SK-N-SH (cell line): Measurements from ENCODE around the gene CEP131. TPM values are rescaled to one million over a fixed set of nuclear protein-coding genes. Genes with fewer than 3 reads are reported as not detected.
"Not testable (repeated sequence)": the region's sequence is repeated elsewhere in the genome, so short reads cannot be mapped to it uniquely, and the experiment has no call there.

Source experiments
- CTCF ChIA-PET: fragments of 300-600, 350-600 bp; formaldehyde crosslinking; extraction: SDS; loops from one replicate; lab custom pipeline; 2021; lab: Yijun Ruan, JAX
- POLR2A ChIA-PET: fragments of 350-600 bp; sonication (Branson Sonifier 250); formaldehyde crosslinking; extraction: SDS; loops from one replicate; lab custom pipeline; 2020; ENCODE audit warnings: antibody characterized with exemption, inconsistent platforms; lab: Yijun Ruan, JAX
- DNase-seq: peaks from one replicate; pipeline ENCODE4 v3.0.0; 2012
- H2AFZ ChIP-seq: fragments of 200-600 bp; sonication (generic); 2 replicates; pipeline ENCODE4 v1.8.1; 2016; ENCODE audit warnings: antibody characterized with exemption, mild to moderate bottlenecking, low read depth
- H3F3A ChIP-seq: fragments of 200-600 bp; sonication (generic); replicated peaks from 2 replicates; pipeline ENCODE3; 2016; ENCODE audit warnings: antibody characterized with exemption, mild to moderate bottlenecking; ENCODE audit not compliant: insufficient read depth
- H3K27ac ChIP-seq, 2 experiments: fragments of 200-500 bp in 1 of 2; fragments of 200-600 bp in 1 of 2; sonication (Bioruptor generic) in 1 of 2; sonication (generic), shearing (Covaris generic) in 1 of 2; 2 replicates each; pipeline versions ENCODE4 v1.5.1 to v1.6.1; 2014 to 2016; ENCODE audit warnings: low read depth in 2 of 2, inconsistent platforms in 1 of 2, low read length in 1 of 2, mild to moderate bottlenecking in 1 of 2, mixed read lengths in 1 of 2
- H3K27me3 ChIP-seq: fragments of 200-600 bp; sonication (generic), shearing (Covaris generic); 2 replicates; pipeline ENCODE4 v1.6.1; 2016; ENCODE audit warnings: mixed run types; ENCODE audit not compliant: insufficient read depth
- H3K36me3 ChIP-seq, 2 experiments: fragments of 200-500 bp in 1 of 2; fragments of 200-600 bp in 1 of 2; sonication (Bioruptor generic) in 1 of 2; sonication (generic) in 1 of 2; replicated peaks in 1 of 2; 2 replicates each; pipeline versions ENCODE3 to v1.5.1; 2014 to 2016; ENCODE audit warnings: low read length in 1 of 2, mild to moderate bottlenecking in 1 of 2; ENCODE audit not compliant: insufficient read depth in 2 of 2, control insufficient read depth in 1 of 2
- H3K4me1 ChIP-seq, 2 experiments: fragments of 200-500 bp in 1 of 2; fragments of 200-600 bp in 1 of 2; sonication (Bioruptor generic) in 1 of 2; sonication (generic), shearing (Covaris generic) in 1 of 2; 2 replicates each; pipeline versions ENCODE4 v1.5.1 to v1.6.1; 2014 to 2016; ENCODE audit warnings: low read depth in 1 of 2, low read length in 1 of 2, mixed run types in 1 of 2; ENCODE audit not compliant: insufficient read depth in 2 of 2, control insufficient read depth in 1 of 2
- H3K4me2 ChIP-seq: fragments of 200-600 bp; sonication (generic), shearing (Covaris generic); 2 replicates; pipeline ENCODE4 v1.6.1; 2017; ENCODE audit warnings: mixed run types
- H3K4me3 ChIP-seq, 2 experiments: fragments of 200-500 bp in 1 of 2; fragments of 200-600 bp in 1 of 2; sonication (Bioruptor generic) in 1 of 2; sonication (generic), shearing (Covaris generic) in 1 of 2; 2 replicates each; pipeline versions ENCODE4 v1.5.1 to v1.8.1; 2014 to 2016; ENCODE audit warnings: low read depth in 2 of 2, inconsistent platforms in 1 of 2, low read length in 1 of 2, mild to moderate bottlenecking in 1 of 2, mixed read lengths in 1 of 2, moderate library complexity in 1 of 2
- H3K79me2 ChIP-seq: fragments of 200-600 bp; sonication (generic); 2 replicates; pipeline ENCODE4 v1.8.1; 2017; ENCODE audit warnings: mild to moderate bottlenecking; ENCODE audit not compliant: insufficient read depth
- H3K9ac ChIP-seq: fragments of 200-600 bp; sonication (generic); 2 replicates; pipeline ENCODE4 v1.6.1; 2017; ENCODE audit warnings: mixed run types
- H3K9me2 ChIP-seq: fragments of 200-600 bp; sonication (generic); 2 replicates; pipeline ENCODE4 v1.6.1; 2017; ENCODE audit warnings: mixed run types
- H3K9me3 ChIP-seq: fragments of 200-600 bp; sonication (generic); 2 replicates; pipeline ENCODE4 v1.6.1; 2017; ENCODE audit warnings: mixed run types, mild to moderate bottlenecking, moderate library complexity
- H4K20me1 ChIP-seq: fragments of 200-600 bp; sonication (generic); 2 replicates; pipeline ENCODE4 v1.6.1; 2017; ENCODE audit warnings: mild to moderate bottlenecking, mixed run types; ENCODE audit not compliant: insufficient read depth
- ELF1 ChIP-seq: IDR thresholded peaks from 2 replicates; pipeline ENCODE4 v1.4.0; 2012
- EP300 ChIP-seq, 2 experiments: IDR thresholded peaks; 2 replicates each; pipeline versions ENCODE4 v1.4.0 to v1.6.1; 2012; ENCODE audit warnings: borderline replicate concordance in 1 of 2, low read depth in 1 of 2, low read length in 1 of 2
- EZH2phosphoT487 ChIP-seq: fragments of 200-600 bp; sonication (generic); IDR thresholded peaks from 2 replicates; pipeline ENCODE4 v1.6.1; 2017; ENCODE audit warnings: low read depth, mixed run types, mild to moderate bottlenecking, antibody characterized with exemption, moderate library complexity, borderline replicate concordance
- FOSL2 ChIP-seq: IDR thresholded peaks from 2 replicates; pipeline ENCODE4 v1.4.0; 2012; ENCODE audit warnings: low read depth, mild to moderate bottlenecking, moderate library complexity, borderline replicate concordance
- GATA2 ChIP-seq: sonication (generic); formaldehyde crosslinking; IDR thresholded peaks from 2 replicates; pipeline ENCODE4 v1.5.0; 2020; ENCODE audit warnings: mild to moderate bottlenecking, missing genetic modification reagents
- JUND ChIP-seq: IDR thresholded peaks from 2 replicates; pipeline ENCODE4 v1.4.0; 2012
- MXI1 ChIP-seq: IDR thresholded peaks from 2 replicates; pipeline ENCODE4 v1.6.1; 2012; ENCODE audit warnings: mild to moderate bottlenecking, low read depth, low read length, improper control_type of control experiment
- POLR2AphosphoS5 ChIP-seq: IDR thresholded peaks from 2 replicates; pipeline ENCODE4 v1.6.1; 2012; ENCODE audit warnings: low read depth, low read length
- RCOR1 ChIP-seq: fragments of 150-350 bp; IDR thresholded peaks from 2 replicates; pipeline ENCODE4 v1.6.1; 2017; ENCODE audit warnings: antibody characterized with exemption, low read length
- RFX5 ChIP-seq: IDR thresholded peaks from 2 replicates; pipeline ENCODE4 v1.6.1; 2012; ENCODE audit warnings: mild to moderate bottlenecking, improper control_type of control experiment, low read length
- RXRA ChIP-seq: IDR thresholded peaks from 2 replicates; pipeline ENCODE4 v1.4.0; 2012; ENCODE audit warnings: low read depth, mild to moderate bottlenecking, borderline replicate concordance
- SMC3 ChIP-seq: IDR thresholded peaks from 2 replicates; pipeline ENCODE4 v1.6.1; 2012; ENCODE audit warnings: low read depth, low read length, improper control_type of control experiment
- TCF12 ChIP-seq: IDR thresholded peaks from 2 replicates; pipeline ENCODE4 v1.4.0; 2012
- TEAD4 ChIP-seq: IDR thresholded peaks from 2 replicates; pipeline ENCODE4 v1.4.0; 2012; ENCODE audit warnings: mild to moderate bottlenecking, borderline replicate concordance; ENCODE audit not compliant: insufficient read depth
- USF1 ChIP-seq: IDR thresholded peaks from 2 replicates; pipeline ENCODE4 v1.4.0; 2012; ENCODE audit warnings: low read depth, borderline replicate concordance
- ZBTB33 ChIP-seq: IDR thresholded peaks from 2 replicates; pipeline ENCODE4 v1.4.0; 2012; ENCODE audit warnings: low read depth, borderline replicate concordance
- WGBS: methylation state at CpG from one replicate; pipeline ENCODE4 v1.1.6; 2017; ENCODE audit warnings: low lambda C conversion rate; 5-methylcytosine and 5-hydroxymethylcytosine counted together
- polyA plus RNA-seq, 3 experiments: library from polyadenylated mRNA; depleted of rRNA; stranded (reverse); fragments of >200 nt; gene quantifications; 2 replicates each; pipeline ENCODE4 v1.2.3, GENCODE V29; 2012
- TF ChIP-seq, protein P1 (sequence below): IDR thresholded peaks from 2 replicates; pipeline ENCODE4; 2012
- TF ChIP-seq, protein P2 (sequence below): fragments of 150-350 bp; IDR thresholded peaks from 2 replicates; pipeline ENCODE4 v1.6.1; 2017; ENCODE audit warnings: antibody characterized with exemption, low read length, low read depth, borderline replicate concordance

Gene CEP131
- polyA plus RNA-seq, 1 of the 3 experiments (the other 2 are of a cell fraction) = 34.8 TPM

DNA sequence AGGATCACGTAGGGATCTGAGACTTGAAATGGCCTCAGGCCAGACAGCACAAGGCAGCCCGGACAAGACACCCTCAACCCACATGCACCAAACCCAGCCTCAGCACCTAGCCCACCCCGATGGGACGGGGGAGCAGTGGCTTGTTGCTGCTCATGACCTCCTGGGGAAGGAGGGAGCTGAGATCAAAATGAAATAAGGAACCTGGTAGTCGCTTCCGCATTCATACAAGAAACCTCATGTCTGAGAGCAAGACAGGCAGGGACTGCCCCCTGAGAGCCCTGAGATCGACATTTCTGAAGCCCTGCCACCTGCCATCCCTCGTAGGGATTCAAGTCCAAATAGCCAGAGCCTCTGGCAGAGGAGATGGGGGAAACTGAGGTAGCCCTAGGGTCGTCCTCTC lies 5.7 kb upstream of the CEP131 start (continued):
- no peak for TF ChIP-seq ZBTB33
- no peak for TF ChIP-seq ELF1
- no peak for TF ChIP-seq GATA2 (CRISPR knock-in tag)
- TF ChIP-seq, protein P1, sequence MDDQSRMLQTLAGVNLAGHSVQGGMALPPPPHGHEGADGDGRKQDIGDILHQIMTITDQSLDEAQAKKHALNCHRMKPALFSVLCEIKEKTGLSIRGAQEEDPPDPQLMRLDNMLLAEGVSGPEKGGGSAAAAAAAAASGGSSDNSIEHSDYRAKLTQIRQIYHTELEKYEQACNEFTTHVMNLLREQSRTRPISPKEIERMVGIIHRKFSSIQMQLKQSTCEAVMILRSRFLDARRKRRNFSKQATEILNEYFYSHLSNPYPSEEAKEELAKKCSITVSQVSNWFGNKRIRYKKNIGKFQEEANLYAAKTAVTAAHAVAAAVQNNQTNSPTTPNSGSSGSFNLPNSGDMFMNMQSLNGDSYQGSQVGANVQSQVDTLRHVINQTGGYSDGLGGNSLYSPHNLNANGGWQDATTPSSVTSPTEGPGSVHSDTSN = no peak
- TF ChIP-seq RCOR1 = no peak
- no peak for TF ChIP-seq TCF12
- no peak for TF ChIP-seq MXI1
- no peak for TF ChIP-seq USF1

- POLR2A ChIA-PET, H3K4me3 ChIP-seq, H3K9ac ChIP-seq, H3K27me3 ChIP-seq, H3K4me1 ChIP-seq, H3K4me2 ChIP-seq, H3K9me2 ChIP-seq, CTCF ChIA-PET, DNase-seq, H2AFZ ChIP-seq, H3K79me2 ChIP-seq, H3K9me3 ChIP-seq, H3K27ac ChIP-seq, H4K20me1 ChIP-seq: not testable (repeated sequence)
- H3K36me3 ChIP-seq = peaks cover 0 to 33% of the 10 kb centered on the region in 2 experiments
- peaks cover 19% of the 10 kb centered on the region for H3F3A ChIP-seq
- WGBS = 92% methylated on average over 2 of the region's 2 CpGs
Measured at GRCh38 chr17:81227630-81228029, 4.9 kb upstream of the CEP131 start.

DNA sequence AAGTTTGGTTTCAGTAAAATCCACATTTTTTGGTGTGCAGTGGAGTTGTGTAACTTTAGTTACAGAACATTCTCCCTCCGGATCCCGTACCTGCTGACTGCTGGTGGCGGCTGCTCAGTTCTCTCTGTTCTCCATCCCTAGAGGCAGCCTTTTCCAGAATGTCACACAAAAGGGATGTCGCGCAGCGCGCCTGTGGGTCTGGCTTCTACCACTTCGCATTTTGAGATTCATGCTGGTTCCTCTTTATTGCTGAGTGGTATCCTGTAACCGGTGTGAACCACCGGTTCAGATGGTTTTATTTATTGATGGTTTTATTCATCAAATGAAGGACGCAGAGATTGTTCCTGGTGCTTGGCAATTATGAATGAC lies 981 bp upstream of the CEP131 start:
- peaks cover 19% of the 10 kb centered on the region for H3F3A ChIP-seq
- H3K4me3 ChIP-seq = no peak overlapping the region; a peak in 1 of 4 replicates
- peaks cover 0 to 4% of the 10 kb centered on the region in 2 experiments for H3K36me3 ChIP-seq
- no peaks in the 10 kb centered on the region for H3K9me2 ChIP-seq
- 95% methylated on average over 11 of the region's 11 CpGs for WGBS
- H3K9ac ChIP-seq = no peak overlapping the region
- peak overlapping the region; percentile 66 for H3K4me2 ChIP-seq
- TF ChIP-seq USF1 (no peak), JUND (no peak), EP300 (IDR thresholded peaks at IDR 0.05; ENCODE audit: borderline replicate concordance in 1 of 2, low read depth in 1 of 2, low read length in 1 of 2) (no peak), TEAD4 (no peak), RXRA (no peak), RFX5 (no peak), POLR2AphosphoS5 (no peak), EZH2phosphoT487 (no peak), SMC3 (no peak), FOSL2 (no peak)
- TF ChIP-seq, protein P2, sequence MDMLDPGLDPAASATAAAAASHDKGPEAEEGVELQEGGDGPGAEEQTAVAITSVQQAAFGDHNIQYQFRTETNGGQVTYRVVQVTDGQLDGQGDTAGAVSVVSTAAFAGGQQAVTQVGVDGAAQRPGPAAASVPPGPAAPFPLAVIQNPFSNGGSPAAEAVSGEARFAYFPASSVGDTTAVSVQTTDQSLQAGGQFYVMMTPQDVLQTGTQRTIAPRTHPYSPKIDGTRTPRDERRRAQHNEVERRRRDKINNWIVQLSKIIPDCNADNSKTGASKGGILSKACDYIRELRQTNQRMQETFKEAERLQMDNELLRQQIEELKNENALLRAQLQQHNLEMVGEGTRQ = no peak
- TF ChIP-seq, all 33 proteins: peak for 0
- CTCF ChIA-PET = interaction anchor here (0.8 to 3.8 kb wide), 2 partner anchors 15 to 82 kb away, joined by 3 to 15 read pairs; partner anchors contain the start of genes NDUFAF8 and TEPSIN
- Histone ChIP-seq H3K4me1 (peaks cover 7 to 16% of the 10 kb centered on the region in 2 experiments; a peak in 3 of 4 replicates), H3K27me3 (no peaks in the 10 kb centered on the region), H2AFZ (peak overlapping the region; percentile 90; the same call in 1 of the 2 replicates), H3K9me3 (no peaks in the 10 kb centered on the region), H3K27ac (no peak overlapping the region), H4K20me1 (no peaks in the 10 kb centered on the region), H3K79me2 (peaks cover 17% of the 10 kb centered on the region)
- POLR2A ChIA-PET = no interaction called here
- DNase-seq = no peak
